AG09309 (cell line): ENCODE measurements around the gene SLC22A1.
"Not testable (repeated sequence)": the region's sequence is repeated elsewhere in the genome, so short reads cannot be mapped to it uniquely, and the experiment has no call there.

Experiments
- DNase-seq: peaks from one replicate; pipeline ENCODE4 v3.0.0-alpha.2; 2010; ENCODE audit warnings: low read depth
- H3K4me3 ChIP-seq: 2 replicates; pipeline ENCODE4 v1.5.1; 2011; ENCODE audit warnings: mild to moderate bottlenecking, low read depth, low read length, moderate library complexity; ENCODE audit not compliant: control insufficient read depth
- TF ChIP-seq, protein P1 (sequence below): IDR thresholded peaks from 2 replicates; pipeline ENCODE4 v1.5.1; 2011; ENCODE audit warnings: mild to moderate bottlenecking, low read depth, low read length, inconsistent platforms; ENCODE audit not compliant: insufficient read depth, control insufficient read depth; ENCODE audit errors: missing control alignments

Gene SLC22A1

DNA sequence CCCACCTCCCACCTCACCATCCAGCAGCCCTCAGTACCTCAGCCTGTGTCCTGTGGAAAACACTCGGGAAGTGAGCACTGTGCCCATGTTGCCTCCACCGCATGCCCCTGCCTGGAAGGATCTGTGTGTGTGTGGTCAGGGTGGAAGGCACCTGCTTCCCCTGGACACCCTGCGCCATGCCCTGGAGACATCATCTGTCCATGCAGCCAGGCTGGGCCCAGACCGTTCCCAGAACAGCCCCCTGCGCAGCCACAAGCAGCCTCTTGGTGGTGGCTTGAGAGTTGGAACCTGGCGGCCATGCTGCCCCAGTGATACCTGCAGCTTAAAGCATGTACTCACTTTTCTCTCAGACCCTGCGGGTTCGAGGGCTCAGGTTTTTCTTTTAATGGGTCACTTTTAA, 34.9 kb upstream of the SLC22A1 start:
- TF ChIP-seq, protein P1, sequence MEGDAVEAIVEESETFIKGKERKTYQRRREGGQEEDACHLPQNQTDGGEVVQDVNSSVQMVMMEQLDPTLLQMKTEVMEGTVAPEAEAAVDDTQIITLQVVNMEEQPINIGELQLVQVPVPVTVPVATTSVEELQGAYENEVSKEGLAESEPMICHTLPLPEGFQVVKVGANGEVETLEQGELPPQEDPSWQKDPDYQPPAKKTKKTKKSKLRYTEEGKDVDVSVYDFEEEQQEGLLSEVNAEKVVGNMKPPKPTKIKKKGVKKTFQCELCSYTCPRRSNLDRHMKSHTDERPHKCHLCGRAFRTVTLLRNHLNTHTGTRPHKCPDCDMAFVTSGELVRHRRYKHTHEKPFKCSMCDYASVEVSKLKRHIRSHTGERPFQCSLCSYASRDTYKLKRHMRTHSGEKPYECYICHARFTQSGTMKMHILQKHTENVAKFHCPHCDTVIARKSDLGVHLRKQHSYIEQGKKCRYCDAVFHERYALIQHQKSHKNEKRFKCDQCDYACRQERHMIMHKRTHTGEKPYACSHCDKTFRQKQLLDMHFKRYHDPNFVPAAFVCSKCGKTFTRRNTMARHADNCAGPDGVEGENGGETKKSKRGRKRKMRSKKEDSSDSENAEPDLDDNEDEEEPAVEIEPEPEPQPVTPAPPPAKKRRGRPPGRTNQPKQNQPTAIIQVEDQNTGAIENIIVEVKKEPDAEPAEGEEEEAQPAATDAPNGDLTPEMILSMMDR, result no peak
- no peak overlapping the region for H3K4me3 ChIP-seq
- no peak for DNase-seq

DNA sequence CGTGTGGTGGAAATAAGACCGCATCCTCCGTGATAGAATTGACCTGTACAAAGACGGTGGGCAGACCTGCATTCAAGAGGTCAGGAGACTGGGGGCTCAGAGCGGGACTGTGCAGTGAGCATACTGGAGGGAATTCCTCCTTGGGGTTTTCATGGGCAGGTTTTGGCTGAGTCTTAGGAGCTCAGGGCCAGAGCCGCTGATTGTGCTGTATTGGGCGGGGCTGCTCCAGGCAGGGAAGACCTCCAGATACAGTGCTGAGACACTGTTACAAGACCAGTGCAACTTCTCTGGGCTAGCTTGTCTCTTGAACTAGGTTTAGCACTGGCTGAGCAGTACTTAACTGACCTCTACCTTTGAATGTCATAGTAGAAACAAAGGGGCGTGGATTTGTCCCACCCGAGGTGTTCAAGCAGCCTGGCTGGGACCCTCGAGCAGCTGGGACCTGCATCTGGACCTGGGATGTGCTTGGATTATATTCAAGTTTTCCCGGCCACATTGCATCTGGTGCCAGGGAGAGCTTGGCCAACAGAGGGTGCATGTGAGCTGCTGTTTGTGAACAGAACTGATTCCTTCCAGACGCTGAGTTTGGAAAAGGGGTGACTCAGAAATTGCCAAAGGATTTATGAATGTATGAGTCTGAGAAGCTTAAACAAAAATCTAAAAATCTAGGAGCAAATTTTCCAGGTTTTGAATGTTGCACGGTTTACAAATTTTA, 33.4 kb upstream of the SLC22A1 start:
- TF ChIP-seq, protein P1, result peak; percentile 92
- DNase-seq, result peak; percentile 85
- H3K4me3 ChIP-seq, result no peak overlapping the region

DNA sequence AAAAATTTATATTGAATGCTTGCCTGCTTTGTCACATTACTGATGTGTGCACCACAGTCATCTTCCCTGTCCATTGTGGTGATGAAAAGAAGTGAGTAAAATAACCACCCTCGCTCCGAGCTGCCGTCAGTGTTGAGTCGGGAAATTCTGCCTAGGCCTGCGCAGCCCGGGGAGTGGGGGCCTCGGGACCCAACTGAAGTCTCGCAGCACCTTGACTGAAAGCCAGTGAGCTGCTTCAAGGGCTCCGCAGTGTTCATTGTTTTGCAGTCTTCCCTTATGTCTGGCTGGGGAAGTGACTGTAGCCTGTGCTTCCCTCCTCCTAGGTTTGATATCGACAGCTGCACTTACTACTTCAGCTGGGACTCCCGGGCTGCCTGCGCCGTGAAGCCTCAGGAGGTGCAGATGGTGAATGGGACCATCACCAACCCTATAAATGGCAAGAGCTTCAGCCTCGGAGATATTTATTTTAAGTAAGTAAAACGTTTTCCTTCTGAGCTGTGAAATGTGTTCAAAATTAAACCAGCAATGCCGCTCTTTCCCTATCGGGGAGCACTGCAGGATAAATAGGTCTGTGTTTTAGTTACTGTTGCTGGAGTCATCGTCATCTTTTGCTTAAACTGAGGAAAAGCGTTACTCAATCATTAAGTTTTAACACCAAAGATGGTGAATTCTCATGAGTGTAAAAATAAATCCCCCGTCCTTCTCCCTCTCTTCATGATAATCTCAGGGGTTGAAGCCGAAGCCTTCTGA, 32.7 kb upstream of the SLC22A1 start:
- no peak for DNase-seq
- TF ChIP-seq, protein P1, result no peak
- no peak overlapping the region; the same call in 1 of the 2 replicates for H3K4me3 ChIP-seq

DNA sequence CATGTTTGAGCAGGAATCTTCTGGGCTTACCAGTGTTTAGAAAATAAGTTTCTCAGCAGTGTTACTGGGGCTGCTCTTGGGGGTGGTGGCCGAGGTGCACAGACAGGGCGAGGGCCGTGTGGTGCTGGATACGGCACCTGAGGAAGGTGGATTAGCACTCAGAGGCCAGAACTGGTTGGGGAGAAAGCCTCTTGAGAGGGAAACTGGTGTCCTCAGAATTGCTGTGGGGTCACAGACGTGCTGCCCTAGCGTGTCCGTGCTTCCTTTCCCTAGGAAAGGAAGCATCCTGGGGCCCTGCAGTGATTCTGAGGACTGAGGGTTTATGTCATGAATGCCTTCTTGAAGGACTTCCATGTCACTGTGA, 32.1 kb upstream of the SLC22A1 start:
- H3K4me3 ChIP-seq, result no peak overlapping the region
- TF ChIP-seq, protein P1, result no peak
- DNase-seq, result no peak

DNA sequence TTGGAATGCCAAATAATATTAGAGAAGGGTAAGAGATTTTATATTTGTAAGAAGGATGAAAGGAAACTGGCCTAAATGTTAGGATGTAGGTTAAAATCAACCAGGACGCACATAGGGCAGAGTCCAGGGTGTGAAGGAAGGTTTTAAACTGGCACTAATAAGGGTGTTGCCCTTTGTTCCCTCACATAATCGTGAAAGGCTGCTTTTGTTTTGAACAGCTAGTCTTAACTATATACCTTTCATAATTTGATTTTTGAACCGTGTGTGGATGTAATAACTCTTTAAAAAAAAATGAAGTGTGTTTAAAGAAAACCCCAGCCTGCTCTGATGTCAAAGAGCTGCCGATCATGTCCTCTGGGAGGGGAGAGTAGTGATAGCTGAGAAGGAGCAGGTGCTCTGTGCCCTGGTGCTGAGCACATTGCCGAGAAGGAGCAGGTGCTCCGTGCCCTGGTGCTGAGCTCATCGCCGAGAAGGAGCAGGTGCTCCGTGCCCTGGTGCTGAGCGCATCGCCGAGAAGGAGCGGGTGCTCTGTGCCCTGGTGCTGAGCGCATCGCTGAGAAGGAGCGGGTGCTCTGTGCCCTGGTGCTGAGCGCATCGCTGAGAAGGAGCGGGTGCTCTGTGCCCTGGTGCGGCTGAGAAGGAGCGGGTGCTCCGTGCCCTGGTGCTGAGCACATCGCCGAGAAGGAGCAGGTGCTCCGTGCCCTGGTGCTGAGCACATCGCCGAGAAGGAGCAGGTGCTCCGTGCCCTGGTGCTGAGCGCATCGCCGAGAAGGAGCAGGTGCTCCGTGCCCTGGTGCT, 31.0 kb upstream of the SLC22A1 start:
- DNase-seq, H3K4me3 ChIP-seq: not testable (repeated sequence)

DNA sequence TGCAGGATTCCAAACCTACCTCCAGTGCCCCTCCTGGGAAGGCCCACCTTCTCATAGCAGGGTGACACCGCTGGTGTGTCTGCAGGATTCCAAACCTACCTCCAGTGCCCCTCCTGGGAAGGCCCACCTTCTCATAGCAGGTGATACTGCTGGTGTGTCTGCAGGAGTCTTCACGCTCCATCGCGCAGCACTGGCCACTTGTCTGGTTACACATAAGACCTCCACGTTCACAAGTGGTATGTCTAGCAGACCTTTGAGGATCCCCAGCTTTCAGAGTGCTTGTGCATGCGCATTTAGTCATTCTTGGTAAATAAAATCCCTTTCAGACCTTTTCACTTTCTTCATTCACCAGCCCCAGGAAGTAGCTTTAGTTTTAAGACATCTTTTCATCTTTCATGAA, 29.4 kb upstream of the SLC22A1 start:
- DNase-seq, result not testable (repeated sequence)

DNA sequence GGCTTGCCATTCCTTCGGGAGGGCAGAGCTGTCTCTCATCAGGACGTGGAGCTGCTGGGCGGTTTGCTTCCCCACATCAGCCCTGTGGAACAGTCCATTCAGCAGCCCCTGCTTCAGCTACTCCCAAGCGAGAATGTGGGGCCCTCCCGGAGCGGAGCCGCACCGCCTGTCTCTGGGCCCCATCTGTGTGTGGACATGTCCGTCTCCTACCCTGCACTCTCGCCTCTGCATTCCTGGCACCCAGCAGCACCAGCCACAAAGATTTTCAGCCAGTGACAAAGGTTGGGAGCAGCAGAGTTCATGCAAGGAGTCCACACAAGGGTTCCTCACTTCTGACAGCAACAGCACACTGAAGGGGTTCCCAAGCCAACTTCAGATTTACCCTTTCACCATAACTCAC, 29.0 kb upstream of the SLC22A1 start:
- TF ChIP-seq, protein P1, result no peak
- DNase-seq, result no peak
- H3K4me3 ChIP-seq, result no peak overlapping the region

More for the DNA sequence above, 29.4 kb upstream of the SLC22A1 start:
- not testable (repeated sequence) for H3K4me3 ChIP-seq
